H1 (cell line): Measurements from ENCODE around the gene NOXO1. TPM values are rescaled to one million over a fixed set of nuclear protein-coding genes. Genes with fewer than 3 reads are reported as not detected.

Experiments used
- BACH1 ChIP-seq: IDR thresholded peaks from 2 replicates; pipeline ENCODE4 v1.6.1; 2012; ENCODE audit warnings: low read length, improper control_type of control experiment
- BCL11A ChIP-seq, 2 experiments: IDR thresholded peaks; one replicate each; pipeline ENCODE4 v1.6.1; 2011; ENCODE audit warnings: low read depth in 2 of 2, low read length in 2 of 2, mild to moderate bottlenecking in 2 of 2
- CREB1 ChIP-seq: IDR thresholded peaks from 2 replicates; pipeline ENCODE4 v1.6.1; 2012; ENCODE audit warnings: inconsistent platforms
- EGR1 ChIP-seq: IDR thresholded peaks from 2 replicates; pipeline ENCODE4 v1.6.1; 2011; ENCODE audit warnings: low read depth, low read length, borderline replicate concordance
- GABPA ChIP-seq: IDR thresholded peaks from 2 replicates; pipeline ENCODE4 v1.6.1; 2011; ENCODE audit warnings: mild to moderate bottlenecking, low read length, moderate library complexity, borderline replicate concordance; ENCODE audit not compliant: insufficient read depth
- JUN ChIP-seq: IDR thresholded peaks from 2 replicates; pipeline ENCODE4 v1.6.1; 2011; ENCODE audit warnings: low read depth, mild to moderate bottlenecking, improper control_type of control experiment, low read length
- POLR2AphosphoS5 ChIP-seq: IDR thresholded peaks from 2 replicates; pipeline ENCODE4 v1.6.1; 2011; ENCODE audit warnings: low read depth, low read length
- RAD21 ChIP-seq, 2 experiments: IDR thresholded peaks in 1 of 2; conservative IDR thresholded peaks in 1 of 2; 2 replicates each; pipeline ENCODE4 v1.6.1; 2011; ENCODE audit warnings: low read depth in 2 of 2, low read length in 2 of 2, improper control_type of control experiment in 1 of 2, inconsistent platforms in 1 of 2, mild to moderate bottlenecking in 1 of 2, moderate library complexity in 1 of 2
- polyA plus RNA-seq, 7 experiments: library from polyadenylated mRNA; depleted of rRNA in 3 of 7; stranded (reverse) in 5 of 7; unstranded in 2 of 7; fragments of >200 nt in 5 of 7; fragments of 200-250 nt in 2 of 7; gene quantifications; 1 replicate in 5 of 7; 2 replicates in 1 of 7; 4 replicates in 1 of 7; pipeline versions ENCODE4 v1.2.1 to v1.2.3, GENCODE V29; 2011 to 2013; ENCODE audit warnings: missing spikeins in 2 of 7, mixed read lengths in 2 of 7
- total RNA-seq: library from RNA; stranded (reverse); fragmentation: NEBNext Ultra II Directional; extraction: Animal tissue kit (Norgen Biotek cat#: 25700); gene quantifications from 2 replicates; pipeline ENCODE4 v1.2.1, GENCODE V29; 2021
- TF ChIP-seq, protein P1 (sequence below): IDR thresholded peaks from 2 replicates; pipeline ENCODE4 v1.6.1; 2012; ENCODE audit warnings: inconsistent platforms
- TF ChIP-seq, protein P2 (sequence below): IDR thresholded peaks from 2 replicates; pipeline ENCODE4 v1.6.1; 2012; ENCODE audit warnings: inconsistent platforms

The NOXO1 gene
- total and polyA plus RNA-seq, 2 of the 8 experiments (the other 6 are each of a cell fraction or from before 2014, with no cell fraction given) = 1.3 to 2.5 TPM

DNA sequence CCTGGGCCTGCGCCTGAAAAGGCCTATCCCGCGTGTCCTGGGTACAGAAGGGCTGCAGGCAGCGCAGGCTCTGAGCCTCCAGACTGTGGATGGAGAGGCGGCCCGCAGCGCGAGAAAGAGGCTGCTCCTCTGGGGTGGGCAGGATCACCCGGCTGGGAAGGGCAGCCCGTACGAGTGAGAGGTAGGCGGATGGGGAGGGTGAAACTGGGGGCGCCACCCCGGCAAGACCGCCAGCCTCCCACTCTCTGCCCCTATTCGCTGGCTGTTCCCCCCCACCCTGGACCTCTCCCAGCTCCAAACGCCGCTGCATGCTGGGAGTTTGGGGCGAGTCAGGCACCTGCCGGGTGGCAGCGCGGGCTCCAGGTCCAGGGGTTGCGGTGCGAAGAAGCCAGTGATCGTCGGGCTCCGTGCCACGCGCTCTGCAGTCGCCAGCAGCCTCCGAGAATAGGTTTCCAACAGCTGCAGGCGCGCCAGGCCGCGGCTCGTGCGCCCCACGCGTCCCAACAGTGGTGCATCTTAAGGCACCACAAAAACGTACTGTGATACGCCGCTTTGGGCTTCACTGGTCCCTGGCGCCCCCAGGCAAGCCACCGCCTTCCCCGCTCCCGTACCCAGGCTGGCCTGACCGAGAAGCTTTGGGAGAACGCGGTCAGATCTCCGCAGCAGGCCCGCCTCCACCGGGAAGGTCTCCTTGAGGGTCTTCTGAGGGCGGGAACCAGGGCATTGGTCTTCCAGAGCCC is 1.1 kb downstream of the NOXO1 start (continued):
- TF ChIP-seq BACH1 (no peak), POLR2AphosphoS5 (0 out of 2 replicates have a peak, but pooled peaks have one; percentile 30), CREB1 (no peak; the same call in 1 of the 2 replicates), RAD21 (IDR thresholded peaks at IDR 0.05 in 1 of 2, conservative IDR thresholded peaks at IDR 0.05 in 1 of 2; ENCODE audit: low read depth in 2 of 2, low read length in 2 of 2) (no peak), GABPA (0 out of 2 replicates have a peak, but pooled peaks have one; percentile 18), BCL11A (IDR thresholded peaks at IDR 0.05; ENCODE audit: low read depth in 2 of 2, low read length in 2 of 2) (no peak), EGR1 (no peak), JUN (no peak)
- TF ChIP-seq, protein P1, sequence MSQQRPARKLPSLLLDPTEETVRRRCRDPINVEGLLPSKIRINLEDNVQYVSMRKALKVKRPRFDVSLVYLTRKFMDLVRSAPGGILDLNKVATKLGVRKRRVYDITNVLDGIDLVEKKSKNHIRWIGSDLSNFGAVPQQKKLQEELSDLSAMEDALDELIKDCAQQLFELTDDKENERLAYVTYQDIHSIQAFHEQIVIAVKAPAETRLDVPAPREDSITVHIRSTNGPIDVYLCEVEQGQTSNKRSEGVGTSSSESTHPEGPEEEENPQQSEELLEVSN = peak; percentile 89
- TF ChIP-seq, protein P2, sequence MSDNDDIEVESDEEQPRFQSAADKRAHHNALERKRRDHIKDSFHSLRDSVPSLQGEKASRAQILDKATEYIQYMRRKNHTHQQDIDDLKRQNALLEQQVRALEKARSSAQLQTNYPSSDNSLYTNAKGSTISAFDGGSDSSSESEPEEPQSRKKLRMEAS = peak; percentile 80
